Right renal pelvis (tissue), 4 donors: ENCODE results near the gene SLC44A2. TPM values are rescaled to one million over a fixed set of nuclear protein-coding genes. Genes with fewer than 3 reads are reported as not detected.

ENCODE experiments used
- polyA plus RNA-seq, 4 donors: library from polyadenylated mRNA; unstranded; fragments of 120-200 nt; gene quantifications; one replicate each; pipeline ENCODE4 v1.2.1, GENCODE V29; 2013; ENCODE audit not compliant: insufficient read length in 4 of 4

The SLC44A2 gene
- polyA plus RNA-seq, 4 donors, result 200 to 221 (median 213) TPM

Other genes with a start within 250 kb of the SLC44A2 start
- 100 to 1,000 TPM; 103 to 130 (median 109) TPM for gene TYK2, start 245.0 kb upstream of the SLC44A2 start, polyA plus RNA-seq
- 100 to 1,000 TPM; 135 to 170 (median 137) TPM for gene CDC37, start 222.0 kb upstream of the SLC44A2 start, polyA plus RNA-seq
- 1 to 10 TPM; 1.7 to 3.4 (median 2.7) TPM for gene PDE4A, start 205.0 kb upstream of the SLC44A2 start, polyA plus RNA-seq
- 10 to 100 TPM; 70.0 to 86.6 (median 79.0) TPM for gene KEAP1, start 122.2 kb upstream of the SLC44A2 start, polyA plus RNA-seq
- 1 to 10 TPM; 1.6 to 2.0 (median 1.6) TPM for gene S1PR5, start 108.1 kb upstream of the SLC44A2 start, polyA plus RNA-seq
- gene ATG4D, start 81.6 kb upstream of the SLC44A2 start, polyA plus RNA-seq, result 10 to 100 TPM; 30.2 to 39.2 (median 35.0) TPM
- 10 to 100 TPM; 30.9 to 35.5 (median 32.4) TPM for gene KRI1, start 59.5 kb upstream of the SLC44A2 start, polyA plus RNA-seq
- 10 to 100 TPM; 10.7 to 12.3 (median 11.8) TPM for gene CDKN2D, start 56.6 kb upstream of the SLC44A2 start, polyA plus RNA-seq
- 10 to 100 TPM; 43.0 to 56.7 (median 47.6) TPM for gene AP1M2, start 38.2 kb upstream of the SLC44A2 start, polyA plus RNA-seq
- 100 to 1,000 TPM; 275 to 291 (median 278) TPM for gene ILF3, start 28.8 kb downstream of the SLC44A2 start, polyA plus RNA-seq
- gene QTRT1, start 75.9 kb downstream of the SLC44A2 start, polyA plus RNA-seq, result 10 to 100 TPM; 42.4 to 67.3 (median 46.2) TPM
- 100 to 1,000 TPM; 130 to 145 (median 136) TPM for gene DNM2, start 92.5 kb downstream of the SLC44A2 start, polyA plus RNA-seq
- 10 to 100 TPM; 42.8 to 73.6 (median 52.2) TPM for gene TMED1, start 210.7 kb downstream of the SLC44A2 start, polyA plus RNA-seq
- gene C19orf38, start 222.9 kb downstream of the SLC44A2 start, polyA plus RNA-seq, result 1 to 10 TPM; 1.5 to 2.3 (median 2.0) TPM
- gene CARM1, start 246.0 kb downstream of the SLC44A2 start, polyA plus RNA-seq, result 10 to 100 TPM; 42.5 to 58.2 (median 45.3) TPM